Measurements from ENCODE around the gene SDCBP2. TPM values are rescaled to one million over a fixed set of nuclear protein-coding genes. Genes with fewer than 3 reads are reported as not detected.

Gene SDCBP2, protein sequence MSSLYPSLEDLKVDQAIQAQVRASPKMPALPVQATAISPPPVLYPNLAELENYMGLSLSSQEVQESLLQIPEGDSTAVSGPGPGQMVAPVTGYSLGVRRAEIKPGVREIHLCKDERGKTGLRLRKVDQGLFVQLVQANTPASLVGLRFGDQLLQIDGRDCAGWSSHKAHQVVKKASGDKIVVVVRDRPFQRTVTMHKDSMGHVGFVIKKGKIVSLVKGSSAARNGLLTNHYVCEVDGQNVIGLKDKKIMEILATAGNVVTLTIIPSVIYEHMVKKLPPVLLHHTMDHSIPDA
- total RNA-seq, result 1.3 and 1.4 TPM in 2 replicates

GRCh38 chr20:1328680-1329330 is at the start of gene SDCBP2:
SDCBP2 (minus strand) TSS chr20:1329139; CDS start chr20:1320416, 8,723 bp downstream.

GRCh38 chr20:1266167-1266973 is 62.6 kb downstream of the SDCBP2 start, which contains the start of gene SNPH:
SNPH (plus strand) TSS chr20:1266294; CDS start chr20:1296240, 29,946 bp downstream.

Other genes starting within 250 kb of the SDCBP2 start
- 14.8 and 19.3 TPM in 2 replicates for gene PSMF1, start 210.5 kb downstream of the SDCBP2 start, total RNA-seq
- 0.46 TPM in 1 of 2 replicates, not detected in the other for gene TMEM74B, start 144.2 kb downstream of the SDCBP2 start, total RNA-seq
- not detected in 2 replicates for gene C20orf202, start 125.7 kb downstream of the SDCBP2 start, total RNA-seq
- 0.14 and 0.18 TPM in 2 replicates for gene RAD21L1, start 103.1 kb downstream of the SDCBP2 start, total RNA-seq
- 10.4 and 11.8 TPM in 2 replicates for gene SNPH, start 62.8 kb downstream of the SDCBP2 start, total RNA-seq
- gene FKBP1A, start 63.9 kb upstream of the SDCBP2 start, total RNA-seq, result 93.2 and 97.1 TPM in 2 replicates
- gene NSFL1C, start 137.7 kb upstream of the SDCBP2 start, total RNA-seq, result 16.1 and 23.9 TPM in 2 replicates
- not detected in 2 replicates for gene SIRPB2, start 162.3 kb upstream of the SDCBP2 start, total RNA-seq
- not detected in 2 replicates for gene SIRPD, start 228.6 kb upstream of the SDCBP2 start, total RNA-seq

All from smooth muscle cell of bladder (primary cell).